Dedifferentiated amniotic fluid mesenchymal stem cell (primary cell): ENCODE data around the gene SPINT1.

ENCODE experiments used
- DNase-seq: peaks from one replicate; pipeline ENCODE4 v3.0.0-alpha.2; 2016; ENCODE audit errors: extremely low spot score

SPINT1 gene

GRCh38 chr15:40843885-40844695, at the start of gene SPINT1:
SPINT1 (plus strand) TSS chr15:40844048; CDS start chr15:40844555, 507 bp downstream.
- DNase-seq = no peak

- DNase-seq = no peak
These were observed 47.8 kb upstream of the SPINT1 start for GRCh38 chr15:40796041-40796440.

DNA sequence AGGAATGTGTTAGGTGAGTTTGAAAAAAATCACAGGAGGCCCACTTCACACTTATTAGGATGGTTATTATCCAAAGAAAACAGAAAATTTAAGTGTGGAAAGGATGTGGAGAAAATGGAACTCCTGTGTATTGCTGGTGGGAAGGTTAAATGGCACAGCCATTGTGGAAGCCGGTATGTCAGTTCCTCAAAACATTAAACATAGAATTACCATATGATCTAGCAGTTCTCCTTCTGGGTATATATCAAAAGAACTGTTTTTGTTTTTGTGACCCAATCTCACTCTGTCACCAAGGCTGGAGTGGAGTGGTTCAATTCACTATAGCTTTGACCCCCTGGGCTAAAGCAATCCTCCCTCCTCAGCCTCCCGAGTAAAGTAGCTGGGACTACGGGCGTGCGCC, 47.3 kb upstream of the SPINT1 start:
- no peak for DNase-seq

DNA sequence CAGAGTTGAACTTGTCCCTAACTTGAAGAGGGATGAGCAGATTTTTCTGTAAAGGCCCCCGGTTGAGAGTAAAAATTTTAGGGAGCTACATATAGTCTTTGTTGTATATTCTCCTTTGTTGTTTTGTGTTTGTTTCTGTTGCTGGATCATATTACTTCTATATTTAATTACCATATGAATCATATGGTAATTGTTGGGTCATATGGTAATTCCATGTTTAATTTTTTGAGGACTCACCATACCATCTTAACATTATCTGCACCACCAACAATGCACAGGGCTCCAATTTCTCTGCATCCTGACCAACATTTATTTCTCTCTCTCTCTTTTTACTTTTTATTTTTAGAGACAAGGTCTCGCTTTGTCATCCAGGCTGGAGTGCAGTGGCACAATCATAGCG, 44.3 kb upstream of the SPINT1 start:
- no peak for DNase-seq

GRCh38 chr15:40803076-40803475, 40.8 kb upstream of the SPINT1 start:
- no peak for DNase-seq

DNA sequence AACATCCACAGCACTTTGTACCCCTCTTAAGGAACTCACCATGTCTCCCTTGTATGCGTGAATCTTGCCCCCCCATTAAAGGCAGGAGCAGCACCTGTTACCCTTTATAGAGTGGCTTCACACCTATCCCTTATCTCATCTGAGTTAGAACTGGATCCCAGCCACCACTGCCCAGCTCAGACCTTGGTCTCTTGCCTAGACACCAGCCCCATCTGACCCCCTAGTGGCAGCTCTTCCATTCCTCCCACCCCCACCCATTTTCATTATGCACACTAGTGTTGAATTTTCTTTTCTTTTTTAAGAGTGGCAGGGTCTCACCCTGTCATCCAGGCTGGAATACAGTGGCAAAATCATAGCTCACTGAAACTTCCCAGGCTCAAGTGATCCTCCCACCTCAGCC, 40.2 kb upstream of the SPINT1 start:
- DNase-seq = no peak

DNA sequence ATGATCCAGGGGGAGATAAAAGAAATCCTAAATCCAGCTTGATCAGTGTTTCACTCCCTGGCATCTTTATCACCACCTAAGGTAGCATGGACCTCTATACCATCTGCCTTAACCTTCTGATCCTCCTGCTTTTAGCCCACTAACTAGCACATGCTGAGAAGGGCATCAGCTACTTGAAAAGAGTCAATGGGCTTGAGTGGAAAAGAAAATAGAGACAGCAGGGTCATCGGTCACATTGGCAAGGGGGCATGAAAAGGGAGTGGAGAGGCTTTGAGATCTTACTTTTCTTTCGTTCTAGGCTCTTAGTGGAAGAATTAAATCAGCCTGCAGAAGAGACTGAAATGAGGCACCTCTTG, 37.2 kb upstream of the SPINT1 start:
- DNase-seq = no peak

GRCh38 chr15:40807028-40807887, 36.6 kb upstream of the SPINT1 start, which contains the start of the genes DNAJC17 and ZFYVE19:
DNAJC17 (minus strand) TSS chr15:40807473; CDS start chr15:40807446, 27 bp downstream.
ZFYVE19 (plus strand) TSS chr15:40807089; CDS start chr15:40807590, 501 bp downstream.
- DNase-seq = peak; percentile 99

- DNase-seq = no peak
These were observed 35.9 kb upstream of the SPINT1 start for GRCh38 chr15:40807888-40808461.

- no peak for DNase-seq
These were observed 34.9 kb upstream of the SPINT1 start for GRCh38 chr15:40808861-40809450.

GRCh38 chr15:40812721-40813425, 31.0 kb upstream of the SPINT1 start:
- no peak for DNase-seq

GRCh38 chr15:40815042-40815698, 28.7 kb upstream of the SPINT1 start:
- no peak for DNase-seq

DNA sequence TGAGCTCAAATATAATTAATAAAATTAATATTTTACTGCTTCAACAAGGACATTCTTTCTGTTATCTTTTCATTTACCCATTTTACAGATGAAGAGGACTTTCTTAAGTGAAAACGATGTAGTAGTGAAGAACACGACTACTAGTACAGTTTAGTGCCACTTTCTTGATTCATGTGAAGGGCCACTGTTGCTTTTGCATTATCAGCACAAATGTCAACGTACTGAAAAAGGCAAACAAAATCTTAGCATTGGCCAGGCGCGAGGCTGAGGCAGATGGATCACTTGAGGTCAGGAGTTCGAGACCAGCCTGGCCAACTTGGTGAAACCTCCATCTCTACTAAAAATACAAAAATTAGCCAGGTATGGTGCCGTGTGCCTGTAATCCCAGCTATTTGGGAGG, 24.8 kb upstream of the SPINT1 start:
- no peak for DNase-seq

DNA sequence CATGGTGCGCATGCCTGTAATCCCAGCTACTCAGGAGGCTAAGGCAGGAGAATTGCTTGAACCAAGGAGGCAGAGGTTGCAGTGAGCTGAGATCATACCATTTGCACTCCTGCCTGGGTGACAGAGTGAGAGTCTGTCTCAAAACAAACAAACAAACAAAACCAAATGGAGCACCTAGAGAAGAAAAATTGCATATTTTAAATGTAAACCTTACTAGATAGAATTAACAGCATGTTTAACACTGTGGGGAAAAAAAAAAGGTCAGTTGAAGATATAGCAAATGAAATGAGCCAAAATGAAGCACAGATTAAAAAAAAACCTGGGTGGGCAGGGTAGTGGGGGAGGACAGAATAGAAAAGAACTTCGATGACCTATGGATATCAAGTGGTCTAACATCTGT, 22.7 kb upstream of the SPINT1 start:
- no peak for DNase-seq

- no peak for DNase-seq
These were observed 20.1 kb upstream of the SPINT1 start for GRCh38 chr15:40823572-40824343.

DNA sequence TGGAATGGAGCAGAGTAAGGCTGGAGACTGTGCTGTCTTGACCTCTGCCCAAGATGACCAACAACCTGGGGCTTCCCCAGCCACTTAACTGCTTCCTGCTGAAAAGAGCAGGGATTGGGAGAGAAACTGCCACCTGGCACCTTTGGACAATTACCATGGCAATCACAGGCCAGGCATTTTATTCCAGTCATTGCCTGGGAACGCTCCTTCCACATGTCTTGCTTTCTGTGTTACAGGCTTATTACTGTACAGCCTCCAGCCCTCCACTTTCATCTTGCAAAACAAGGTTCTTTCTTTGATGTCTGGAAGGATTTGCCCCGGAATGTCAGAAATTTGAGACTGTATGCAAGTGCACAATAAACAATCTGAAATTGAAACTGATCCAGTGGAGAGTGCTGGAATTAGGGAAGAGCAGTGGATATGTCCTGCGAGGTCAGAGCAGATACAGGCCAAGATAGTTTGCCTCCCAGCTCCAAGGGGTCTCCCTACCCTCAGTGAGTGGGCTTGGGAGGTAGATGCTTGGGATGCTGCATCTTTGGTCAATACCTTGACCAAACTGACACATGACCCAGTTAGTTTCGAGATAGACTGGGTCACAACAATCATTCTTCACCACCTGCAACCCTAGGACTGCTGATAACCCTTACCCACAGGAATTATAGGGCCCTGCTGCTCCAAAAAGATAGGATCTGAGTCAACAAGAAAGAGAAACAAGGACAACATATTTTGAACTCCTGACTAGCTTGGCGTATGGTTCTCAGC, 18.0 kb upstream of the SPINT1 start:
- peak; percentile 20 for DNase-seq

DNA sequence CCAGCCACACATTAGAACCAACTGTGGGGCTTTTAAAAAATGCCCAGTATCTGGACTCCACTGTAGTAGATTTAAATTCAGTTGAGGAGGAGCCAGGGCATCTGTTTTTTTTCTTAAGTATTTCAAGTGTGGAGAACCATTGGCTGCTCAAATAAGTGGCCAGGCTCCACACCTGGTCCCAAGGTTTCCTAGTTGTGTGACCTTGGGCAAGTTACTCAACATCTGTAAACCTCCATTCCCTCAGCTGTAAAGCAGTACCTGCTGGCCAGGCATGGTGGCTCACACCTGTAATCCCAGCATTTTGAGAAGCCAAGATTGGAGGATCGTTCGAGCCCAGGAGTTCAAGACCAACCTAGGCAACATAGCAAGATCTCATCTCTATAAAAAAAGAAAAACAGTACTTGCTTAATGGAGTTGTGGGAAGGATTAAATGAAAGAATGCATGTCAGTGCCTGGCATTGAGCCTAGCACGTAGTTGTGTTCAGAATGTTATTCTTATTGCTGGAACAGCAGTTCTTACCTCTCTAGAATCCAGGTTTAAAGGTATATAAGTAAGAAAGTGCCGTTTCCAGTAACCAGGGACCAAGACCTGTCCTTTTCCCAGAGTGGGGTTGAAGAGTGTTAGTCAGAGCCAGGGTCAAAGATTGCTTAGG, 17.3 kb upstream of the SPINT1 start:
- DNase-seq = no peak

GRCh38 chr15:40828447-40829036, 15.3 kb upstream of the SPINT1 start, which contains the start of gene PPP1R14D:
PPP1R14D (minus strand) TSS chr15:40828708; CDS start chr15:40828641, 67 bp downstream.
- DNase-seq = no peak
